GM18858 (cell line): Measurements from ENCODE around the gene CCDC154.

Experiments used
- ATAC-seq: cut with Tn5 transposase; IDR thresholded peaks from one replicate; pipeline ENCODE4 v1.9.1; 2021; ENCODE audit not compliant: unreplicated experiment

CCDC154 gene

DNA sequence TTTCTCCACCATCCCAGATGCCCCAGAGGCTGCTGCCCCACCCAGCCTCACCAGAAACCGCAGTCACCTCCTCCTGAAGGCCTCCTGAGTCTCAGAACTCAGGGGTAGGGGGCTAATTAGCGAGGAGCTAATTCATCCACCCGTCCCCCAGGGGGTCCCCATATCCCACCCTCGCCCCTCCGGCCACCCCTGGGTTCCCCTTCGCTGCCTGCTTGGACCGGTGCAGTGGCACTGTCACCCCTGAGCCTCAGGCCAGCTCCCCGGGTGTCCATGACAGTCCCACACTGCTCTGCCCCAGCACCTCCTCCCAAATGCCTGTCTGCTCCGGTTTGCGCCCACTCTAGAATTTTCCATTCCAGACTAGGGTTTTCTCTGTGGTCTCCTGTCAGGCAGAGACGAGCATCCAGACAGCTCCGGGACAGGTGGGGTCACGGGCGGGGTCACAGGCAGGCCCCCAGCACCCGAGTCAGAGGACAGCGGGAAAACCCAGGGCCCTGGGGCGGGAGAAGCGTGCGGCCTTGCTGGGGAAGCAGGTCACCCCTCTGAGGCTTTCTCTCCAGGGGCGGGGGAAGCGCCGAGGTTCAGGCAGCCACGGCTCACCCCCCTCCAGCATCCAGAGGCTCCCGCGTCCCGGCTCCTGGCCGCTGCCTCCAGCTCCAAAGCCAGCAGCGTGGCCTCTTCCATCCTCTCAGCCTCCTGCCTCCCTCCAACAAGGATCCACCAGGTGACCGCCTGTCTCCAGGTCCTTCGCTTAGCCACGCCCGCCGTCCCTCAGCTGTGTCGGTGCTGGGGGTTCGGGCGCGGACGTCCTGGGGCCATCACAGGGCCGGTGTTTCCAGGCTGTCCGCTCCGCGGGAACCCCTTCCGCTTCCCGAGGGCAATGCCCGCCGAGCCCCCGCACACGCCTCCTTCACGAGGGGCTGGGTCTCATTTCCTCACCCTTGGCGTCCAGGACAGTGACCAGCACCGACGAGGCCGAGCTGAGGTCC lies 16.6 kb downstream of the CCDC154 start:
- ATAC-seq, result no peak

DNA sequence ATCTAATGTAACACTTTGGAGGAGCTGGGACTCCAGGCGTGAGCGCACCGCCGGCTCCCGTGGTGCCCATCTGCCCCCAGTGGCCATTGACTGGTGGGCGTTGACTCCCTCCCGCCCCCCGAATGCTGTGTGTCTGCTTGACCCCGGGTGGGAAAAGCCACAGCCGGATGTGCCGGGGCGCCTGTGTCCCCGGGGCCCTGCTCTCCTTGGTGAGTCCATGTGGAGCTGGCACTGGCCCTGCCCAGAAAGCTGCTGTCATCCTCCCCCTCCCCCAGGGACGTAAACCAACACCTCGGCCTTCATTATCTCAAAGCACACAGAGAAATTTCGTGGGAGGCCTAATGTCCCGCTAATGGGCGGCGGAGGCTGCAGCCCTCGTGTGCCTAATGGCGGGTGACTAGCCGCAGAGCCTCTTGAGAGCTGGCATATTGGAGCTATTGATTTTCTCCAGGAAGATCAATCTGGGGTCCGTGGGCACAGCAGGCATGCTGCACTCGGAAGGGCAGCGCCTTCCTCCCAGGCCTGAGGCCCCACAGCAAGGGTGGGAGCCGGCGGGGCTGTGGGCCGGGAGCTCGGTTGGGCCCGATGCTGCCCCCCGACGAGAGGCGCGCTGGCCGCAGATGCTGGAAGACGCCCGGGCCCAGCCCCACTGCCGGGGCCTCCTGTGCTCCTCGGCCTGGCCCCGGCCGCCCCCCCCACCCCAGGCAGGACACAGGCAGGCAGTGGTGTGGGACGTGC lies 17.5 kb downstream of the CCDC154 start:
- ATAC-seq, result no peak

DNA sequence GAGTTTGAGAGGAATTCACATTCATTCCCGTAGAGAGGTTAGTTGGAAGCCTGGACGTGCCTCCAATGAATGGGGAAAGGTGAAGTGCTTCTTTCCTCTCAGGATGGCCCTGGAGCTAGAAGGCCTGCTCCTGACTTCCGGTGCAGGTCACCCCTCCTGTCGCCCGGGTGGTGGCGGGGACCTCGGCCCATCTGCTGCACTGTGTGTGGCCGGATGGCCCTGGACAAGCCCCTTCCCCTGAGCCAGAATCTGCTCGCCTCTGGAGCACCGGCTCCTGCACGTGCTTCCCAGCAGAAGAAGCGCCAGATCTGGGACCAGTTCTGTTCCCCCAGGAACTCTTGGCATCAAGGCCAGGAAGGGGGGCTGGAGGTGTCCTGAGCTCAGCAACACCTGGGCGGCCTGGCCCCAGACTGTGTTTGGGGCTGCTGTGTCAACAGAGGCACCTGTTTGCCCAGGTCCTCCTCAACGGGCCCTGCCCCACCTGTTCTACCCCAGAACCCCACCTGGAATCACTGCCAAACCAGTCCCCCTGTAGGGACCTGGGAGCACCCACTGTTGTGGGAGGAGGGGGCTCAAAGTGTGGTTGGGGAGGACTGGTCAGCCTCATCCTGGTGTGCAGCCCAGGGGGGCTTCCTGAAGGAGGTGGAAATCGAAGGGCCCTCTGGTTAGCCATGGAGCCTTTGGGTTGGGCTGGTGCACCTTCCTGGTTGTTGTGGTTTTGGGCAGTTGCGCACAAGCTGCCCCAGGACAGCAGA lies 18.6 kb downstream of the CCDC154 start:
- ATAC-seq, result no peak

DNA sequence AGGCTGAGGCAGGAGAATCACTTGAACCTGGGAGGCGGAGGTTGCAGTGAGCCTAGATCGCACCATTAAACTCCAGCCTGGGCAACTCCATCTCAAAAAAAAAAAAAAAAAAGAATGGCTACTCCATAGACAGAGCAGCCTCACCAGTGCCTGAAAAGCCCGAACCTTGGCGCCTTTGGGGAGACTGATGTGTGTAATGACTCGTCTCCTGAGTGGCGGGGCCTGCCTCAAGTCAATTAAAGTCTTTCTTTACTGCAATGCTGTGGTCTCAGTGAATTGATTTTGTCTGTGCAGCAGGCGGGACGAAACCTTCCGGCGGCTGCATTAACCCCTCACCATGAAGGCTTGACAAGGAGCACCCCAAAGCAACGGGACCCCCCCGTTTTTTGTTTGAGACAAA lies 20.3 kb downstream of the CCDC154 start:
- no peak for ATAC-seq

DNA sequence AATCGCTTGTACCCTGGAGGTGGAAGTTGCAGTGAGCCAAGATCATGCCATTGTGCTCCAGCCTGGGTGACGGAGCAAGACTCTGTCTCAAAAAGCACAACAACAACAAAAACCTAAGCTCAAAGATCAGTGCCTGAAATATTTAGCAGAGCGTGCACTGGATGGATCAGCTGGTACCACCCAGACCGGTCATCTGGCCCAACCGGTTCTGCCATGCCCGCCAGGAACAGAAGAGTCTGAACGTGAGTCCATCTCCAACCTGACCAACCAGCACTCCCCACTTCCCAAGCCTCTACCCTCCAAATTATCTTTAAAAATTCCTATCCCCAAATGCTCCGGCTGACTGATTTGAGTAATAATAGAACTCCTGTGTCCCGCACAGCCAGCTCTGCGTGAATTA lies 22.3 kb downstream of the CCDC154 start:
- ATAC-seq, result no peak

DNA sequence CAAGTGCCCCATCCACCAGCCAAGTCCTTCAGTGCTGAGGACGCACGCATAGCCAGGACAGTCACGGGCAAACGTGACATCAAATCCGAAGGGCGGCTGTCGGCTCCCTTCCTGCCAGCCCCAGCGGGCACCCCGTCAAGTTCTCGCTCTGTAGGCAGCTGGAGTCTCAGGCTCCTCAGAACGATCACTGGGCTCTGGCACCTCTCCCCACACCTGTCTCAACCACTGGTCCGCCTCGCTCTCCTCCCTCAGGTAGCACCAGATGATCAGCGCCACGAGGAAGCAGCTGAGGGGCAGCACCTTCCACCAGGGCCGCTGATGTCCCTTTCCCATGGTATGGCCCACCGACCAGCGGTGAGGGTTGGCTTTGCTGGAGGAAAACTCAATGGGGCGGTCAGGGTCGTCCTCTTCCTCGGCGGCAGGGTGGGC lies 24.2 kb downstream of the CCDC154 start:
- ATAC-seq, result peak; percentile 1

DNA sequence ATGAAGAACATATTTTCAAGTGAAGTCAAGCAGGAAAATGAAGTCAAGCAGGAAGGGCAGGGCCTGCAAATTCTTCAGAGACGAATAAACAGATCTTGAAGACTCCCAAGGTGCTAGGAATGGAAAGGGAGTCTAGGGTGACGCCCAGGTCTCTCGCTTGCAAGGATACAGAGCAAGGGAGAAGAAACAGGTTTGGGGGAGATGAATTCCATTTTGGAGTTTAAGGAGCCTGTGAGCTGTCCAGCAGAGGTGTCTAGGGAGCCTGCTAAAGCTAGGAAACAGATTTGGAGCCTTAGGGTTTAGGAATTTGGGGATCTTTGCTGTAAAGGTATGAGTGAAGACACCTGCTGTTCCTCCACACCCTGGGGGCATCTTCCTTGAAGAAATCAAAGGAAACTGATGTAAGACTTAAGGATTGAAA lies 27.8 kb downstream of the CCDC154 start:
- no peak for ATAC-seq

DNA sequence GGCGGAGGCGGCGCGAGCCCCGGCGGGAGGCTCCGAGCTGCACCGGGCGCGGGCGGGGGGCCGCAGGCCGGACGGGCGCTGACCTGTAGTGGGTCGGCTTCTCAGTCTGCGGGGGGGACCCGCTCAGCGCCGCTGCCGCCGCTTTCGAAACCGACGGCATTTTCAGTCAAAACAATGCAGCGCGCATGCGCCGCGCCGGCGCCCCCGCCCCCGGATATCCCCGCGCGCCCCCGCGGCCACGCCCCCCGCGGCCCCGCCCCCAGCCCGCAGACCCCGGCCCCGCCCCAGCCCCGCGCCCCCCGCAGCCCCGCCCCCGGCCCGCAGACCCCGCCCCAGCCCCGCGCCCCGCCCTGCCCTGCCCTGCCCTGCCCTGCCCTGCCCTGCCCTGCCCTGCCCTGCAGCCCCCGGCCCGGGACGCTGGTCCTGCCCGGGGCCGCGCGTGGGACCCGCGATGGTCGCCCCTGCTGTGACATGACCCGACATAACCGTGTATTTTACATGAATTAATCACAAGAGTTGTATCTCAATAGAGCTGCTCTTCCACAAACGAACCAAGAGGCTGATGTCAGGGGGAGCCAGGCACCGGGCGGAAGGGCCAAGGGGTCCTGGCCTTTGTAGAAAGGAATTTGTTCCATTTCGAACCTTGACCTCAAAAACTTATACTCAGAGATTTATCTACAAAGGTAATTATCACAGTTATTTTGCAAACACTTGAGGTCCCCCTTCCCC lies 29.7 kb downstream of the CCDC154 start, which contains the start of gene UNKL:
TSS of gene UNKL (minus strand) at position 173 of the 729 bp plus-strand sequence. CDS start at position 160, 13 bp downstream.
- ATAC-seq, result no peak

DNA sequence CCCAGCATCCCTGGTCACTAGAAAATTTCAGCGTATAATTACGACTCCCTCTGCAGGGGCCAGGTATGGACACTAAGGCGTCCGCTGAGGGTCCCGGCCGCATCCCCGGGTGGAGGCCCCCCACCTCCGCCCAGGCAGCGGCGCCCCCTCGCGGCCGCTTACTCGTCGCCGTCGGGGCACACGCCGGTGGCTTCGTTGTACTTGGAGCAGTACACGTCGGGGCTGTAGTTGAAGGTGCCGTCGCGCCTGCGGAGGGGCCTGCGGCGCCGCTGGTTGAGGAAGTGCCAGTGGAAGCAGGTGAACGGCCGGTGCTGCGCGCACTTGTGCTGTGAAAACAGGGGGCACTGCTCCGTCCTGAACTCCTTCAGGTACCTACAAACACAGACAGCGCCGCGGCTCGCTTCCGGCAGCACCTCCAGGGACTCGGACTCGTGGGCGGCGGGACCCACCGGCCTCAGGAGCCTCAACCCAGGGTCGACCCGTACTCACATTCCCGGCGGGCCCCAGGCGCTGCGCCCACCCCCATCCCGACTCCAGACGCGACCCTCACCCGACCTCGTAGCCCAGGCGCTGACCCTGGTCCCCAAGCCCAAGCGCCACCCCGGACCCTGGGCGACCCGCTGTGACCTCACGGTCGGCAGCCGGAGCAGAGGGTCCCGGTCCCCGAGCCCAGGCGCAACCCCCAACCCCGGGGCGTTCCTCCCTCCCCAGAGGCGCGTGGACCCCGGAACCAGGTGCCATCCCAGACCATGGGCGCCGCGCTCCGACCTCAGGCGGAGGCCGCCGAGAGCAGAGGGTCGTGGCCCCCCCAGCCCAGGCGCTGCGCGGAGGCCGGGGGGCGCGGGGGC lies 30.4 kb downstream of the CCDC154 start:
- ATAC-seq, result no peak

DNA sequence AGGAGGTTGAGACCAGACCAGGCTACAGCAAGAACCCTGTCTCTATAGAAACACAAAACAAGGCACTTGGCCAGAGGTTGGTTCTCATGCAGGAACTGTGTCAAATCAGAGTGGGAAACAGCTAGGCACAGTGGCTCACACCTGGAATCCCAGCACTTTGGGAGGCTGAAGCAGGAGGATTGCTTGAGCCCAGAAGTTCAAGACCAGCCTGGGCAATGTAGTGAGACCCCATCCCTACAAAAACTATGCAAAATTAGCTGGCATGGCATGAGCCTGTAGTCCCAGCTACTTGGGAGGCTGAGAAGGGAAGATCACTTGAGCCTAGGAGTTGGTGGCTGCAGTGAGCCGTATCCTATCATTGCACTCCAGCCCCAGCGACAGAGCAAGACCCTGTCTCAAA lies 31.5 kb downstream of the CCDC154 start:
- no peak for ATAC-seq

DNA sequence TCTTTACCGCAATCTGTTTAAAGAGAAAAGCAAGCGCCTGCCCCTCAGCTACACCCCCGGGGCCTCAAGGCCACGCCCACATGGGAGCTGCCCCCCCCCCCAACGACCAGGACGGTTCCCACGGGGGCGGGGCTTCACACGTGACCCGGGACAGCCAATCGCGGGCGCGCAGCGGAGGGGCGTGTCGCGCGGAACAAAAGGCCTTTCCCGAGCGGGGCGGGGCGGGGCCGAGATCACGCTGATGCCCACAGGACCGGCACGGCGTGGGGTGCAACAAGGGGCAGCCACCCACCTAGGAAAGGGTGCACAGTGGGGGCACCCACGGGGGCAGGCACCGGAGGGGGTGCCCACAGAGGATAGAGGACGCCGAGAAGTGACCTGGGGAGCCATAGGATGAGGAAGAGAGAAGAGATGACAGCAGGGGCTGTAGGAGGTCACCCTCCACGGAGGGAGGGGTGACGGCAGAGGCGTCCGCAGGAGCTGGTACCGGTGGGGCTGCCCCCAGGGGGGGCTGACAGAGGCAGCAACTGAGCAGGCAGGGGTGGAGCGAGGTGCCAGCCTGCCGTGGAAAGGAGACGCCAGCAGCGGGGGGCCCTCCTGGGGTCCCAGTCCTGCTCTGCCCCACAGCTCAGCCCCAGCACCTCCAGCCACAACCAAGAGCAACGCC lies 36.1 kb downstream of the CCDC154 start:
- peak; percentile 52 for ATAC-seq

DNA sequence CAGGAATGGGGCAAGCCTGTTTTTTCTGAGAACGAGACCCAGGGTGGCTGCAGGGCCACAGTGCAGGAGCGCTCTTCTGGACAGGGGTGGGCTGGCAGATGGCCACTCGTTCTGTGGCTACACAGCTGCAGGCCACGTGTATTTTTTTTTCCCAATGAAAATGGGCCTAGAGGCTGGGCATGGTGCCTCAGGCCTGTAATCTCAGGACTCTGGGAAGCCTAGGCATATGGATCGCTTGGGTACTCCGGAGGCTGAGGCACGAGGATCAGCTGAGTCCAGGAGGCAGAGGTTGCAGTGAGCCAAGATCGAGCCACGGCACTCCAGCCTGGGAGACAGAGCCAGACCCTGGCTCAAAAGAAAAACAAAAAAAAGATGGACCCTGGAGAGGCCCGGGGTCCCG lies 36.6 kb downstream of the CCDC154 start:
- ATAC-seq, result no peak

DNA sequence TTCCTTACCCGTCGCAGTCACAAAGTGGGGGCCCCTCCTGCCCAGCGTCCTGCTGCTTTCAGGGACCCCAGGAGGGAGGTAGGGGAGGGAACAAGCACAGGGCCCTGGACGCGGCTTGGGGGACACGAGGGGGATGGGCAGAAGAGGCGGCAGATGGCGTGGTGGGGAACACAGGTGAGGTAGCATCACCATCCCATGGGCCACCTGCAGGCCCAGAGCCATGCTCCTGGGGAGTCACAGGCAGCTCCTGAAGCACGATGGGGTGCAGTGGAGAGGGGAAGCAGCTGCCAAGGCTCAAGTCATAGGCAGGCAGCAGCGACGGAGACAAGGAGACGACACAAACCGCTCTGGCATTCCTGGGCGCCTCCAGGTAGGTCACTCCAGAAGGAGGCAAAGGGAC lies 40.6 kb downstream of the CCDC154 start:
- no peak for ATAC-seq

DNA sequence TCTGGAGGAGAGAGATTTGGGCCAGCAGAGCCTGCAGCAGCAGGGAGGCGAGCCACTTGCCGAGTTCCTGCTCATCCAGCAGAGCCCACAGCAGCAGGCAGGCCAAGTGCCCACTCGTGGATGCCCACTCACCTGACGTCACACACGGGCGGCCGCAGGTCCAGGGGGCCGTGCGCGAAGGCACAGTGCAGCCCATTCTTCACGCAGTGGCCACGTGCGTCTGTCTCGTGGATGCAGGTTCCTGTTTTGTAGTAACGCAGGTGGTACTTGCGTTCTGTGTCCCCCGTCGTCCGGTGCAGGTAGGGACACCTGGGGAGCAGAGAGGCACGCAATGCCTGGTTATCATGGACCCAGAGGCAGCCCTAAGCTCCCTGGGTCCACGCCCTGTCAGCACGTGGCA lies 41.3 kb downstream of the CCDC154 start:
- ATAC-seq, result no peak

DNA sequence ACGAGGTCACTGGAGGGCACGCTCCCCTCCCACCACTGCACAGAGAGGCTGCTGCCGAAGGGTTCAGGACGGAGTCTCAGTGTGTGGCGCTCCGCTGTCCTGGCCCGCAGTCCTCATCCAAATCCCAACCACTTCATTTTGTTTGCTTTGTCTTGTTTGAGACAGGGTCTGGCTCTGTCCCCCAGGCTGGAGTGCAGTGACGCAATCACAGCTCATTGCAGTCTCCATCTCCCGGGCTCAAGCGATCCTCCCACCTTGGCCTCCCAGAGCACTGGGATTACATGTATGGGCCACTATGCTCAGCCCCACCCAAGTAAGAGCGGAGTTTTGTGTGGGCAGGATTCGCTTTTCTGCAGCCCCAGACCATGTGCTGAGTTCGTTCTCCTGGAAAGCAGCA lies 42.6 kb downstream of the CCDC154 start:
- ATAC-seq, result no peak

DNA sequence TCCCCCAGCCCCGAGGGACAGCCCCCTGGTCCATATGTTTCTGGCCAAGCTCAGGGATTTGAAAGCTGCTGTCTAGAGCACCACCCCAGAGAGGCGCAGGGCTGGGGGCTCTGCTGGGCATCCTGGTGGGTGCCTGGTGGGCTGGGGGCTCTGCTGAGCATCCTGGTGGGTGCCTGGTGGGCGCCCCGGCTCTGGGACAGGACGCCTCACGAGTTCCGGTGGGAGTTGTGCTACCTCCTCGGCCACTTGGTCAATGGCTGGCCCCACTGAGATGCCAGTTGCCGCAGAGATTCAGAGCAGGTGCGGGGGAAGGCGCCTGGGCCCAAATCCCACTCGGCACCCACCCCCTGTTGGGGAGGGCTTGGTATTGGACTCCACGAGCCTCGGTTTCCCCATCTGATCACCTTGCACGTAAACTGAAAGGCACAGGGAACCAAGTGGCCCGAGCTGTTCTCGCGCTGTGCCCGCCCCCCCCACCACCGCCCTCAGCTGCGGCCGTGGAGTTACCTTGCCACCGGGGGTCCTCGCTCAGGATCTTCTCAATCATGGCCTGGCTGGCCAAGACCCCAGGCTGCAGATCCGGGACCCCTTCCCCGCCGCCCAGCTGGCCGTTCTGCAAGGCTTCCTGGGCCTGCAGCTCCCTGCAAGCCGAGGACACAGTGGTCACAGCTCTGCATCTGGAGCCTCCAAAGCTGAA lies 43.1 kb downstream of the CCDC154 start:
- ATAC-seq, result no peak

DNA sequence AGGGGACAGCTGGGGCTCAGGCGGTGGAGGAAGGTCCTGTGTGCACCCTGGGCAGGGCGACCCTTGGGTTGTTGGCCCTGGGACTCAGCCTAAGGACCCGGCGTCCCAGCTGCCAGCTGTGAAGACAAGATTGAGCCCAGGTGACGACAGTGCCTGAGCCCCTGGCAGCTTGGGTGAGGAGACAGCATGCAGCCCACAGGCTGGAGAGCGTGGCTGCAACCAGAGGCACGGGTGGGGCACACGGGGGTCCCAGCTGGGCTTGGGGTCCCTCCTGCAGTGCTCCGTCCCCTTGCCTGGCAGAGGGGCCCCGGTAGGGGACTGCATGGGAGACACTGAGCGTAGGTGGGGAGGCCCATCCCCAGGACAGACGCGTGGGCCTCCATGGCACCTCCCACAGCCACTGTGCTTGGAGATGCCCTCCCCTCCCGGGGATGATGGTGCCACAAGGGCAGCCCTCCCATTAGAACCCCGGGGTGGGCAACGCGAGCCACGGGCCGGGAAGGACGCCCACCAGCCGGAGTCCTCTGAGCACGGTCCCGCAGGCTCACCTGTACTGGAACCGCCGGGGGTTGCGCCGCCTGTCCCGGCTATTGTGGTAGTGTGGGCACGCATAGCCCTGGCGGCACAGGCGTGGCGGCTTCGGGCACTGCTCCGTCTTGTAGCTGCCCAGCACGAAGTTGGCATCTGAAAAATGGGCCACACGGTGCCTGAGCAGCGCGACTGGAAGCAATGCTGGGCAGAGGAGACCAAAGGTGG lies 45.4 kb downstream of the CCDC154 start:
- no peak for ATAC-seq

DNA sequence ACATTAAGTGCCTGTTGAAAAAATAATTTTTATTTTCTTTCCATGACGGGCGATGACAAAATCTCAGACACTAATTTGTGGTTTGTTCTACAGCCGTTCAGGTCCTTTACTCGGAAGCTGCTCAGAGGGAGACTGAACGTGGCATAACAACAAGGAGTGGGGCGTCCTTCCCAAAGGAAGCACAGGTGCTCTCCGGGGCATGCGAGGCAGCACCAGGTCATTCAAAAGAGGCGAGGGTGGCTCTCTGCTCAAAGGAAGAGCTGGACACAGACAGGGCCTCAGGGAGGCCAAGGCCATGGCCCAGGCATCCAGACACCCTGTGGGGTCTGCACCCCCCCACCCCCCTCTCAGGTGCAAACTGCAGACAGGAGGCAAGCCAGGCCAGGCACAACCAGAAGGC lies 46.0 kb downstream of the CCDC154 start:
- no peak for ATAC-seq
